Right hindlimb (tissue), 1 donor: ENCODE measurements around the gene VEGFD.

ENCODE experiments used
- DNase-seq: peaks from one replicate; pipeline ENCODE4 v3.0.0-alpha.2; 2018

Gene VEGFD

GRCh38 chrX:15299941-15300851, 84.0 kb downstream of the VEGFD start:
- no peak for DNase-seq

GRCh38 chrX:15298780-15299179, 85.4 kb downstream of the VEGFD start:
- DNase-seq: no peak

DNA sequence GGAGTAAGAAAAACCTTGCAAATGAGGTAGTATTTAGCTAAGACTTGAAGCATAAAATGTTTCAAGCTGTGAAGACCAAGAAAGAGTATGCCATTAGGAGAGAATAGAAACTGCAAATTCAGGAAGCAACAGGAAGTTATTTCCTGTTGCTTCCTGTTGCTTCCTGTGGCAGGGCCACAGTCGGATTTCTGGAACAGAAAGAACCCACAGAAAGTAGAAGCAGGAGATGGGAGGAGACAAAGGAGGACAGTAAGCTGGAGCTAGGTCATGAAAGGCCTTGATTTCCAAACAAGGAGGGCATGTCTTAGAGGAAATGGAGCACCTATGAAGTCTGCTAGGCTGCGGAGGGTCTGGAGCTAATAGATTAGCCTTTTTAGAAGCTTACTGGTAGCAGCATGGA, 86.0 kb downstream of the VEGFD start:
- DNase-seq: no peak
